CD4-positive, alpha-beta T cell (primary cell): ENCODE measurements around the gene FANCM. TPM values are rescaled to one million over a fixed set of nuclear protein-coding genes. Genes with fewer than 3 reads are reported as not detected.

Experiments used
- ATAC-seq: fragments of 200-7000 bp; cut with Tn5 transposase; one replicate; pipeline ENCODE4 v1.10.0; 2022; ENCODE audit warnings: mild to moderate bottlenecking; ENCODE audit not compliant: poor library complexity
- CTCF ChIA-PET: fragments of 350-600 bp; sonication (Branson Sonifier 250); formaldehyde crosslinking; loops from one replicate; lab custom pipeline; 2021; ENCODE audit warnings: antibody characterized with exemption, inconsistent platforms; lab: Charles Lee
- POLR2A ChIA-PET: fragments of 350-600 bp; sonication (Branson Sonifier 250); formaldehyde crosslinking; loops from one replicate; lab custom pipeline; 2021; ENCODE audit warnings: antibody characterized with exemption, inconsistent platforms; lab: Charles Lee
- DNase-seq, 14 experiments: peaks; one replicate each; pipeline ENCODE4 v3.0.0-alpha.2; 2013 to 2020; ENCODE audit warnings: mixed read lengths in 2 of 14
- H3K27ac ChIP-seq, 2 donors: one replicate each; pipeline versions ENCODE4 v1.5.1 to v1.7.0; 2013; ENCODE audit warnings: low read length in 2 of 2, low read depth in 1 of 2, mild to moderate bottlenecking in 1 of 2
- H3K27me3 ChIP-seq, 2 experiments: 1 replicate in 1 of 2; 2 replicates in 1 of 2; pipeline versions ENCODE4 v1.6.1 to v1.7.0; 2013; ENCODE audit warnings: low read length in 2 of 2, control low read depth in 1 of 2, mild to moderate bottlenecking in 1 of 2, moderate library complexity in 1 of 2; ENCODE audit not compliant: insufficient read depth in 2 of 2, control insufficient read depth in 1 of 2
- H3K36me3 ChIP-seq: one replicate; pipeline ENCODE4 v1.6.1; 2013; ENCODE audit warnings: low read length, control low read depth; ENCODE audit not compliant: insufficient read depth
- H3K4me1 ChIP-seq: one replicate; pipeline ENCODE4 v1.6.1; 2013; ENCODE audit warnings: low read length, control low read depth; ENCODE audit not compliant: insufficient read depth
- H3K4me3 ChIP-seq: one replicate; pipeline ENCODE4 v1.5.1; 2013; ENCODE audit warnings: mild to moderate bottlenecking, low read length, moderate library complexity
- H3K9me3 ChIP-seq, 2 experiments: 1 replicate in 1 of 2; 2 replicates in 1 of 2; pipeline versions ENCODE4 v1.6.1 to v1.7.0; 2013; ENCODE audit warnings: low read length in 2 of 2, mild to moderate bottlenecking in 2 of 2, control low read depth in 1 of 2, moderate library complexity in 1 of 2; ENCODE audit not compliant: control insufficient read depth in 1 of 2, insufficient read depth in 1 of 2
- H3K27ac Mint-ChIP-seq: one replicate; pipeline ENCODE4 v1.8.0; 2020; ENCODE audit warnings: mixed read lengths
- H3K27me3 Mint-ChIP-seq: one replicate; pipeline ENCODE4 v1.8.0; 2021; ENCODE audit warnings: mixed read lengths
- H3K36me3 Mint-ChIP-seq: one replicate; pipeline ENCODE4 v1.8.0; 2021; ENCODE audit warnings: low read depth, mixed read lengths
- H3K4me1 Mint-ChIP-seq: one replicate; pipeline ENCODE4 v1.8.0; 2021; ENCODE audit warnings: low read depth, mixed read lengths
- H3K4me3 Mint-ChIP-seq: one replicate; pipeline ENCODE4 v1.8.0; 2020; ENCODE audit warnings: mild to moderate bottlenecking, mixed read lengths
- H3K9me3 Mint-ChIP-seq: one replicate; pipeline ENCODE4 v1.8.0; 2020; ENCODE audit warnings: mixed read lengths
- CTCF ChIP-seq: fragments of 200-600 bp; IDR thresholded peaks from one replicate; pipeline ENCODE4 v1.8.0; 2022; ENCODE audit warnings: antibody characterized with exemption, mild to moderate bottlenecking
- intact Hi-C, 2 experiments: fragments of 100-400 bp; cut with DNase I in 1 of 2; cut with micrococcal nuclease in 1 of 2; formaldehyde crosslinking; loops; one replicate each; pipeline versions ENCODE4 v1.15.1 to v1.9.0; 2023 to 2025; cut with DNase I, micrococcal nuclease
- total RNA-seq, 174 experiments: library from RNA in 2 of 174; stranded (reverse) in 2 of 174; gene quantifications; one replicate each; pipeline ENCODE4 v1.2.3 and lab custom pipeline; 2021 to 2026

FANCM gene
- total RNA-seq, 2 experiments from 2014 or later: 6.1 to 8.8 TPM

DNA sequence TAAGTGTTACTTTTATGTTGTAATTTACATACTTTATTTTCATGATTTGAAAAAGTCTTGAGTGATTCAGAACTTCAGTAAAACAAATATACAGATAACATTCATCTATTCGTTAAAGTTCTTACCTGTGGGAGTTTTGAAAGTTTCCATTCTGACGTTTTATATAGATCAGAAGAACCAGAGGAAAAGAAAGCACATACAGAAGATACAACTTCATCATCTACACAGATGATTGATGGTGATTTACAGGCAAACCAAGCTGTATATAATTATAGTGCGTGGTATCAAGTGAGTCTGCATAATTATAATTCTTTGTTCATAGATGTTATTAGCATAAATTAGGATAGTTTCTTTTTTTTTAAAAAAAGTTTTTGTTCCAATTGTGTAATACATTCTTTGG lies 21.4 kb upstream of the FANCM start:
- DNase-seq (no peak), ATAC-seq (no peak)
- no peaks in the 10 kb centered on the region for H3K9me3 Mint-ChIP-seq
- H3K36me3 Mint-ChIP-seq: peaks cover 90% of the 10 kb centered on the region
- Histone ChIP-seq H3K27ac (no peak overlapping the region), H3K4me3 (no peak overlapping the region), H3K36me3 (peaks cover 60% of the 10 kb centered on the region), H3K4me1 (no peaks in the 10 kb centered on the region), H3K27me3 (no peaks in the 10 kb centered on the region), H3K9me3 (no peaks in the 10 kb centered on the region)
- POLR2A ChIA-PET: interaction anchor here (1.2 kb wide), 1 partner anchor 19 kb away, joined by 5 read pairs; no protein-coding TSS in a partner anchor
- H3K4me3 Mint-ChIP-seq: no peak overlapping the region
- intact Hi-C loops: no loop called here
- no peaks in the 10 kb centered on the region for H3K27me3 Mint-ChIP-seq
- H3K27ac Mint-ChIP-seq: peak overlapping the region; percentile 47
- TF ChIP-seq CTCF: no peak
- H3K4me1 Mint-ChIP-seq: peaks cover 21% of the 10 kb centered on the region
- CTCF ChIA-PET: interaction anchor here (0.5 kb wide), 1 partner anchor 18 kb away, joined by 4 read pairs; no protein-coding TSS in a partner anchor

GRCh38 chr14:45118594-45118993 lies 17.1 kb upstream of the FANCM start:
- Mint-ChIP-seq H3K9me3 (no peaks in the 10 kb centered on the region), H3K27me3 (no peaks in the 10 kb centered on the region), H3K4me1 (peaks cover 12% of the 10 kb centered on the region), H3K36me3 (peaks cover 83% of the 10 kb centered on the region), H3K27ac (no peak overlapping the region), H3K4me3 (no peak overlapping the region)
- DNase-seq (no peak), ATAC-seq (no peak)
- H3K27me3 ChIP-seq: no peaks in the 10 kb centered on the region
- intact Hi-C loops: no loop called here
- no peak overlapping the region for H3K4me3 ChIP-seq
- no peaks in the 10 kb centered on the region for H3K9me3 ChIP-seq
- TF ChIP-seq CTCF: no peak
- H3K36me3 ChIP-seq: peaks cover 74% of the 10 kb centered on the region
- CTCF ChIA-PET: no interaction called here
- H3K27ac ChIP-seq: no peak overlapping the region
- POLR2A ChIA-PET: no interaction called here
- no peaks in the 10 kb centered on the region for H3K4me1 ChIP-seq

DNA sequence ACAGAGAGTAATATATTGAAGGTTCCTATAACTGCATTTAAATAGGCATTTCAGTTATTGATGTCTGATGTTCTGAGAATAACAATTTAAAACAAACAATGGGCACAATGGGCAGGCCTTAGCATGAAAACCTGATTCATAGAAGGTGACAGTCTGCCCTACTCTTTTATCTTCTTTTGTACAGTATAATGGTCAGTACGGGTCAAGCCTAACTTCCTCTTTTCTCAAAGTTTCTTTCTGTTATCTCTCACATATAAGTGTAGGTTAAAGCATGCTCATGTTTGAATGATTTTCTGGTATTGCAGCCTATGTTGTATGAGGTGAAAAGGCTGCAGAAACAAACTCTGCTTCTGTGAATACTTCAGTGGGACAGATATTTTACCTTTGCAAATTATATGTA lies 15.6 kb upstream of the FANCM start:
- DNase-seq (no peak), ATAC-seq (no peak)
- Histone ChIP-seq H3K36me3 (peaks cover 61% of the 10 kb centered on the region), H3K4me1 (no peaks in the 10 kb centered on the region), H3K27me3 (no peaks in the 10 kb centered on the region), H3K4me3 (no peak overlapping the region), H3K9me3 (no peaks in the 10 kb centered on the region), H3K27ac (no peak overlapping the region)
- intact Hi-C loops: no loop called here
- ChIA-PET CTCF (no interaction called here), POLR2A (no interaction called here)
- no peak overlapping the region for H3K4me3 Mint-ChIP-seq
- peak overlapping the region; percentile 11 for H3K27ac Mint-ChIP-seq
- H3K9me3 Mint-ChIP-seq: no peaks in the 10 kb centered on the region
- peaks cover 81% of the 10 kb centered on the region for H3K36me3 Mint-ChIP-seq
- peaks cover 5% of the 10 kb centered on the region for H3K4me1 Mint-ChIP-seq
- no peak for TF ChIP-seq CTCF
- H3K27me3 Mint-ChIP-seq: no peaks in the 10 kb centered on the region
